Astrocyte (in vitro differentiated cells and primary cell): ENCODE results near the gene SLC22A14. TPM values are rescaled to one million over a fixed set of nuclear protein-coding genes. Genes with fewer than 3 reads are reported as not detected.

ENCODE experiments used
- DNase-seq: peaks from one replicate; pipeline ENCODE4 v3.0.0-alpha.2; 2010; ENCODE audit warnings: low read depth
- FAIRE-seq: peaks from 2 replicates; lab custom pipeline; 2011; peaks lifted over from hg19 to GRCh38; lab: Jason Lieb, UNC
- H2AFZ ChIP-seq: 2 replicates; pipeline ENCODE4 v1.6.0; 2012; ENCODE audit warnings: low read depth, low read length, inconsistent platforms
- H3K27ac ChIP-seq: 2 replicates; pipeline ENCODE4 v1.5.1; 2011; ENCODE audit warnings: low read depth, low read length, inconsistent platforms
- H3K27me3 ChIP-seq: 2 replicates; pipeline ENCODE4 v1.6.0; 2011; ENCODE audit warnings: low read length, inconsistent platforms; ENCODE audit not compliant: insufficient read depth
- H3K36me3 ChIP-seq: 2 replicates; pipeline ENCODE4 v1.5.1; 2011; ENCODE audit warnings: low read length, inconsistent platforms; ENCODE audit not compliant: insufficient read depth
- H3K4me1 ChIP-seq: 2 replicates; pipeline ENCODE4 v1.5.1; 2011; ENCODE audit warnings: low read length, inconsistent platforms; ENCODE audit not compliant: insufficient read depth
- H3K4me2 ChIP-seq: 2 replicates; pipeline ENCODE4 v1.6.0; 2012; ENCODE audit warnings: low read length, inconsistent platforms
- H3K4me3 ChIP-seq: 2 replicates; pipeline ENCODE4 v1.5.1; 2011; ENCODE audit warnings: low read depth, mild to moderate bottlenecking, low read length, inconsistent platforms; ENCODE audit not compliant: insufficient read depth
- H3K79me2 ChIP-seq: 2 replicates; pipeline ENCODE4 v1.6.0; 2012; ENCODE audit warnings: mild to moderate bottlenecking, low read length, inconsistent platforms; ENCODE audit not compliant: insufficient read depth
- H3K9ac ChIP-seq: 2 replicates; pipeline ENCODE4 v1.6.0; 2012; ENCODE audit warnings: mild to moderate bottlenecking, low read length, inconsistent platforms
- H3K9me3 ChIP-seq: 2 replicates; pipeline ENCODE4 v1.5.1; 2012; ENCODE audit warnings: low read depth, mild to moderate bottlenecking, low read length, inconsistent platforms; ENCODE audit not compliant: insufficient read depth
- H4K20me1 ChIP-seq: 2 replicates; pipeline ENCODE4 v1.6.0; 2012; ENCODE audit warnings: low read length, inconsistent platforms; ENCODE audit not compliant: insufficient read depth
- H3K27ac Mint-ChIP-seq: one replicate; pipeline ENCODE4 v1.8.0; 2021; ENCODE audit warnings: mild to moderate bottlenecking, mixed read lengths; ENCODE audit not compliant: unreplicated experiment
- H3K27me3 Mint-ChIP-seq: one replicate; pipeline ENCODE4 v1.8.0; 2021; ENCODE audit warnings: low read depth, mixed read lengths; ENCODE audit not compliant: unreplicated experiment
- H3K36me3 Mint-ChIP-seq: one replicate; pipeline ENCODE4 v1.8.0; 2021; ENCODE audit warnings: low read depth, mixed read lengths; ENCODE audit not compliant: unreplicated experiment
- H3K4me1 Mint-ChIP-seq: one replicate; pipeline ENCODE4 v1.8.0; 2021; ENCODE audit warnings: low read depth, mixed read lengths; ENCODE audit not compliant: unreplicated experiment
- H3K4me3 Mint-ChIP-seq: one replicate; pipeline ENCODE4 v1.8.0; 2021; ENCODE audit warnings: mild to moderate bottlenecking, moderate library complexity, mixed read lengths; ENCODE audit not compliant: unreplicated experiment
- H3K9me3 Mint-ChIP-seq: one replicate; pipeline ENCODE4 v1.8.0; 2021; ENCODE audit warnings: mild to moderate bottlenecking, mixed read lengths; ENCODE audit not compliant: unreplicated experiment
- EZH2 ChIP-seq: IDR thresholded peaks from 2 replicates; pipeline ENCODE4 v1.6.1; 2012; ENCODE audit warnings: mild to moderate bottlenecking, low read length, inconsistent platforms; ENCODE audit not compliant: insufficient read depth
- total RNA-seq: library from RNA; stranded (reverse); gene quantifications from 2 replicates; pipeline ENCODE4 v1.2.1, GENCODE V29; 2021
- TF ChIP-seq, protein P1 (sequence below): IDR thresholded peaks from 2 replicates; pipeline ENCODE4 v1.5.1; 2011; ENCODE audit warnings: low read depth, mild to moderate bottlenecking, inconsistent platforms, low read length, moderate library complexity; ENCODE audit not compliant: insufficient read depth

The SLC22A14 gene
- total RNA-seq, 1 donor from 2014 or later, result 0.45 TPM

DNA sequence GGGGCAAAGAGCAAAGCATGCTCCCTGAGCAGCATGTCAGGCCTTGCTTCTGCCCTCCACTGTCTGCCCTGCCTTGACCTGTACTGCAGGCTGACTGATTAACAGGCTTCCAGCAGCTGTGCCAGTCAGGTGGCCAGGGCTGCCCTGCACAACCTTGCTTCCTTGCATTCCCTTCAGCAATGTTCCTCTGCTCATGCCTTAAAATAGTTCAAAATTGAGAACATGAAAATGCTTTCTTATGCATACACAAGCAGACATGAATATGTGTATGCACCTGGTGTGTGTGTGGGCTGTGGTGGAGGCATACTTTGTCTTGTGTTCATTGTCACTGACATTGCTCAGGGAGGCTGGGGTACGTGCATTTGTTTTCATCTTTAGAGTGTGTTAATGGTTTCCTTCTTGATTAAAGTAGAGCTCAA, 17.7 kb upstream of the SLC22A14 start:
- Mint-ChIP-seq H3K9me3 (peaks cover 2% of the 10 kb centered on the region), H3K27ac (no peak overlapping the region), H3K4me3 (no peak overlapping the region), H3K36me3 (peaks cover 25% of the 10 kb centered on the region), H3K27me3 (no peaks in the 10 kb centered on the region), H3K4me1 (peaks cover 34% of the 10 kb centered on the region)
- no peak for DNase-seq
- Histone ChIP-seq H3K4me1 (no peaks in the 10 kb centered on the region), H3K27me3 (no peaks in the 10 kb centered on the region), H3K79me2 (no peaks in the 10 kb centered on the region), H3K27ac (no peak overlapping the region), H3K4me2 (no peak overlapping the region), H3K4me3 (no peak overlapping the region), H4K20me1 (peaks cover 15% of the 10 kb centered on the region), H3K9ac (no peak overlapping the region), H3K9me3 (no peaks in the 10 kb centered on the region), H3K36me3 (no peaks in the 10 kb centered on the region), H2AFZ (no peak overlapping the region)
- no peak for FAIRE-seq
- TF ChIP-seq, protein P1, sequence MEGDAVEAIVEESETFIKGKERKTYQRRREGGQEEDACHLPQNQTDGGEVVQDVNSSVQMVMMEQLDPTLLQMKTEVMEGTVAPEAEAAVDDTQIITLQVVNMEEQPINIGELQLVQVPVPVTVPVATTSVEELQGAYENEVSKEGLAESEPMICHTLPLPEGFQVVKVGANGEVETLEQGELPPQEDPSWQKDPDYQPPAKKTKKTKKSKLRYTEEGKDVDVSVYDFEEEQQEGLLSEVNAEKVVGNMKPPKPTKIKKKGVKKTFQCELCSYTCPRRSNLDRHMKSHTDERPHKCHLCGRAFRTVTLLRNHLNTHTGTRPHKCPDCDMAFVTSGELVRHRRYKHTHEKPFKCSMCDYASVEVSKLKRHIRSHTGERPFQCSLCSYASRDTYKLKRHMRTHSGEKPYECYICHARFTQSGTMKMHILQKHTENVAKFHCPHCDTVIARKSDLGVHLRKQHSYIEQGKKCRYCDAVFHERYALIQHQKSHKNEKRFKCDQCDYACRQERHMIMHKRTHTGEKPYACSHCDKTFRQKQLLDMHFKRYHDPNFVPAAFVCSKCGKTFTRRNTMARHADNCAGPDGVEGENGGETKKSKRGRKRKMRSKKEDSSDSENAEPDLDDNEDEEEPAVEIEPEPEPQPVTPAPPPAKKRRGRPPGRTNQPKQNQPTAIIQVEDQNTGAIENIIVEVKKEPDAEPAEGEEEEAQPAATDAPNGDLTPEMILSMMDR, result no peak
- TF ChIP-seq EZH2, result no peak

DNA sequence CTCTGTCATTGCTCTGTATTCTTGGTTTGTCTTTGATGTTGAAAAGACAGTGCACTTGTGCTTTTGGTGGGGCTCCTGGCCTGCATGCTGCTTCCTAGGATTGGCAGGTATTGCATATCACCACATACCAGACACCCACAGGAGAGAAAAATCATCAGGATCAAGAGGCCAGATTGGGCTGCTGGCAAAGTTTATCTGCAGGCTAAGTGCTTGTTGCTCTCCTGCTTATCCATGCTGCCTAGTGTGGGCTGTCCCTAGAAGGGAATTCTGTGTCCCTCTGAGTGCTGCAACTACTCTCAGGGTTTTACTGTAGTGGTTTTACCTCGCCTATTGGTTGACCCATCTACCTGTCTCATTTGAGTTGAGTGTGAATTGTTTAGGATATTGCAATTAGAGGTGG, 17.3 kb upstream of the SLC22A14 start:
- FAIRE-seq (no peak), DNase-seq (no peak)
- H3K4me2 ChIP-seq, result no peak overlapping the region
- H3K4me1 ChIP-seq, result no peaks in the 10 kb centered on the region
- Mint-ChIP-seq H3K36me3 (peaks cover 25% of the 10 kb centered on the region), H3K4me1 (peaks cover 30% of the 10 kb centered on the region), H3K4me3 (no peak overlapping the region), H3K9me3 (peaks cover 2% of the 10 kb centered on the region), H3K27me3 (no peaks in the 10 kb centered on the region), H3K27ac (no peak overlapping the region)
- H3K9me3 ChIP-seq, result no peaks in the 10 kb centered on the region
- no peak overlapping the region for H2AFZ ChIP-seq
- H3K79me2 ChIP-seq, result no peaks in the 10 kb centered on the region
- H3K4me3 ChIP-seq, result no peak overlapping the region
- no peak overlapping the region for H3K27ac ChIP-seq
- TF ChIP-seq, protein P1, result no peak
- no peak for TF ChIP-seq EZH2
- no peaks in the 10 kb centered on the region for H3K27me3 ChIP-seq
- H3K36me3 ChIP-seq, result no peaks in the 10 kb centered on the region
- H4K20me1 ChIP-seq, result peaks cover 15% of the 10 kb centered on the region
- no peak overlapping the region for H3K9ac ChIP-seq

DNA sequence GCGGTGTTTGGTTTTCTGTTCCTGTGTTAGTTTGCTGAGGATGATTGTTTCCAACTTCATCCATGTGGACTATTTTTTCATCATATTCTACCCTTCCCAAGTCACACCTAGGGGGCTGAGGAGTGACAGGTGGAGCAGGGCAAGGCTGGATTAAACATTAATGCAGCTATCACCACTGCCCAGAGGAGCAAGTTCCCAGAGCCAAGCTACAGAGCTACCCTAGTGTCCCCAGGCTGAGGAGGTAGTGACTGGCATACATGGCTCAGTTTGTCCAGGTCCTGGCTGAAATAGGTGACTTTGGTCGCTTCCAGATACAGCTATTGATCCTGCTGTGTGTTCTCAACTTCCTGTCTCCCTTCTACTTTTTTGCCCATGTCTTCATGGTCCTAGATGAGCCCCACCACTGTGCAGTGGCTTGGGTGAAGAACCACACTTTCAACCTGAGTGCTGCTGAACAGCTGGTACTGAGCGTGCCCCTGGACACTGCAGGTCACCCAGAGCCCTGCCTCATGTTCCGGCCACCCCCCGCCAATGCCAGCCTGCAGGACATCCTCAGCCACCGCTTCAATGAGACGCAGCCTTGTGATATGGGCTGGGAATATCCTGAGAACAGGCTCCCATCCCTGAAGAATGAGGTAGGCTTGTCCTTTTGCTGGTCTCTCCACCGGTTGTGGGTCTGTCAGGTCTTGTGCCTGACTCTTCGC, 16.3 kb upstream of the SLC22A14 start, which contains the start of gene SLC22A13:
Gene SLC22A13, plus strand, starts transcription at position 209 of the 704 bp plus-strand sequence. Its CDS starts 49 bp downstream, at position 258.
- FAIRE-seq, result no peak

More for the DNA sequence above, 16.3 kb upstream of the SLC22A14 start, which contains the start of gene SLC22A13:
- Mint-ChIP-seq H3K9me3 (peaks cover 2% of the 10 kb centered on the region), H3K4me3 (no peak within 1 kb of the TSS), H3K4me1 (peaks cover 22% of the 10 kb centered on the region), H3K27ac (no peak within 1 kb of the TSS), H3K36me3 (peaks cover 25% of the 10 kb centered on the region), H3K27me3 (no peaks in the 10 kb centered on the region)
- H3K9ac ChIP-seq, result no peak within 1 kb of the TSS
- no peak for DNase-seq
- H3K36me3 ChIP-seq, result no peaks in the 10 kb centered on the region
- H3K4me3 ChIP-seq, result no peak within 1 kb of the TSS
- peaks cover 12% of the 10 kb centered on the region for H4K20me1 ChIP-seq
- no peaks in the 10 kb centered on the region for H3K9me3 ChIP-seq
- no peaks in the 10 kb centered on the region for H3K27me3 ChIP-seq
- H3K4me2 ChIP-seq, result no peak within 1 kb of the TSS
- H3K79me2 ChIP-seq, result no peaks in the 10 kb centered on the region
- no peak within 1 kb of the TSS for H3K27ac ChIP-seq
- no peaks in the 10 kb centered on the region for H3K4me1 ChIP-seq
- no peak within 1 kb of the TSS for H2AFZ ChIP-seq
- TF ChIP-seq, protein P1, result no peak
- TF ChIP-seq EZH2, result no peak
